Vagina (tissue), 2 donors: ENCODE measurements around the gene RARA.

ENCODE experiments used
- POLR2A ChIP-seq, 2 donors: fragments of 450-650 bp; IDR thresholded peaks; one replicate each; pipeline ENCODE4 v1.6.1; 2017; ENCODE audit warnings: antibody characterized with exemption in 2 of 2, mild to moderate bottlenecking in 2 of 2, moderate library complexity in 2 of 2
- POLR2AphosphoS5 ChIP-seq, 2 donors: sonication (generic); formaldehyde crosslinking; IDR thresholded peaks; one replicate each; pipeline ENCODE4 v1.9.0; 2017; ENCODE audit warnings: antibody characterized with exemption in 2 of 2, mild to moderate bottlenecking in 2 of 2, low read depth in 1 of 2; ENCODE audit not compliant: insufficient read depth in 1 of 2
- TF ChIP-seq, protein P1 (sequence below), 3 experiments: fragments of 450-650 bp in 2 of 3; fragments of 200-600 bp in 1 of 3; sonication (generic) in 1 of 3; IDR thresholded peaks; one replicate each; pipeline ENCODE4 v1.5.1; 2017 to 2019; ENCODE audit warnings: antibody characterized with exemption in 3 of 3, mild to moderate bottlenecking in 2 of 3, moderate library complexity in 2 of 3

DNA sequence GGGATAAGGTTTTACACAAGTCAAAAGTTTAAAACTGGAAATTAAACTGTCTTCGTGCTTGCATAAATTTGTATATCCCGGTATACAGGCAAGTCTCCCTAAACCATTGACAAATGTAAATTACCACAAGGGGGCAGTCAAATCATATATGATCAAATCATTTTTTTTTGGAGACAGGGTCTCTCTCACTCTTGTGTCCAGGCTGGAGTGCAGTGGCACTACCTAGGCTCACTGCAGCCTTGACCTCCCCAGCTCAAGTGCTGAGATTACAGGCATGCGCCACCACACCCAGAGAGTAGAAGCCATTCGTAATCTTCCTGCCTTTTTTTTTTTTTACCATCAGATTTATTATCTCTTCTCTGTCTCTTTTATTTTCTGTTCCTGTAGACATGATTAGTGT is 90.2 kb downstream of the RARA start:
- TF ChIP-seq, protein P1, sequence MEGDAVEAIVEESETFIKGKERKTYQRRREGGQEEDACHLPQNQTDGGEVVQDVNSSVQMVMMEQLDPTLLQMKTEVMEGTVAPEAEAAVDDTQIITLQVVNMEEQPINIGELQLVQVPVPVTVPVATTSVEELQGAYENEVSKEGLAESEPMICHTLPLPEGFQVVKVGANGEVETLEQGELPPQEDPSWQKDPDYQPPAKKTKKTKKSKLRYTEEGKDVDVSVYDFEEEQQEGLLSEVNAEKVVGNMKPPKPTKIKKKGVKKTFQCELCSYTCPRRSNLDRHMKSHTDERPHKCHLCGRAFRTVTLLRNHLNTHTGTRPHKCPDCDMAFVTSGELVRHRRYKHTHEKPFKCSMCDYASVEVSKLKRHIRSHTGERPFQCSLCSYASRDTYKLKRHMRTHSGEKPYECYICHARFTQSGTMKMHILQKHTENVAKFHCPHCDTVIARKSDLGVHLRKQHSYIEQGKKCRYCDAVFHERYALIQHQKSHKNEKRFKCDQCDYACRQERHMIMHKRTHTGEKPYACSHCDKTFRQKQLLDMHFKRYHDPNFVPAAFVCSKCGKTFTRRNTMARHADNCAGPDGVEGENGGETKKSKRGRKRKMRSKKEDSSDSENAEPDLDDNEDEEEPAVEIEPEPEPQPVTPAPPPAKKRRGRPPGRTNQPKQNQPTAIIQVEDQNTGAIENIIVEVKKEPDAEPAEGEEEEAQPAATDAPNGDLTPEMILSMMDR (IDR thresholded peaks at IDR 0.05), result peak; percentile 28 to 45 (median 33)
- TF ChIP-seq POLR2A (IDR thresholded peaks at IDR 0.05) (no peak), POLR2AphosphoS5 (IDR thresholded peaks at IDR 0.05; ENCODE audit: insufficient read depth in 1 of 2, low read depth in 1 of 2) (no peak)
